Measurements from ENCODE around the gene PDZRN4. TPM values are rescaled to one million over a fixed set of nuclear protein-coding genes. Genes with fewer than 3 reads are reported as not detected.

The PDZRN4 gene
- total RNA-seq, 1 donor from 2014 or later: 0.75 TPM

- H3K9me3 ChIP-seq: no peaks in the 10 kb centered on the region
- no peak overlapping the region for H3K27ac ChIP-seq
- no peak overlapping the region for H3K4me3 ChIP-seq
- ATAC-seq (no peak), DNase-seq (no peak)
- no peak for TF ChIP-seq CTCF (IDR thresholded peaks at IDR 0.05)
- H3K27me3 ChIP-seq: no peaks in the 10 kb centered on the region
- H3K36me3 ChIP-seq: no peaks in the 10 kb centered on the region
- no peaks in the 10 kb centered on the region for H3K4me1 ChIP-seq
- intact Hi-C loops (cut with DNase I): no loop called here
Measured at GRCh38 chr12:41564816-41565215, 376.7 kb downstream of the PDZRN4 start.

- H3K27me3 ChIP-seq: no peaks in the 10 kb centered on the region
- no peak for ATAC-seq
- no peak overlapping the region for H3K27ac ChIP-seq
- intact Hi-C loops (cut with DNase I): no loop called here
- TF ChIP-seq CTCF (IDR thresholded peaks at IDR 0.05): no peak
- H3K4me1 ChIP-seq: no peaks in the 10 kb centered on the region
- H3K9me3 ChIP-seq: no peaks in the 10 kb centered on the region
- no peak overlapping the region for H3K4me3 ChIP-seq
- DNase-seq: no peak
- no peaks in the 10 kb centered on the region for H3K36me3 ChIP-seq
Measured at GRCh38 chr12:41566703-41567102, 378.6 kb downstream of the PDZRN4 start.

- ATAC-seq: no peak
- Histone ChIP-seq H3K4me3 (no peak overlapping the region), H3K27ac (no peak overlapping the region), H3K4me1 (no peaks in the 10 kb centered on the region), H3K27me3 (no peaks in the 10 kb centered on the region), H3K36me3 (no peaks in the 10 kb centered on the region), H3K9me3 (no peaks in the 10 kb centered on the region)
- intact Hi-C loops (cut with DNase I): no loop called here
- TF ChIP-seq CTCF (IDR thresholded peaks at IDR 0.05): no peak
- DNase-seq: no peak
Measured at GRCh38 chr12:41573445-41573844, 385.3 kb downstream of the PDZRN4 start.

GRCh38 chr12:41576925-41577324, 388.8 kb downstream of the PDZRN4 start:
- no peak overlapping the region for H3K4me3 ChIP-seq
- intact Hi-C loops (cut with DNase I): no loop called here
- H3K36me3 ChIP-seq: no peaks in the 10 kb centered on the region
- no peak overlapping the region for H3K27ac ChIP-seq
- no peaks in the 10 kb centered on the region for H3K27me3 ChIP-seq
- ATAC-seq (no peak), DNase-seq (no peak)
- no peaks in the 10 kb centered on the region for H3K4me1 ChIP-seq
- TF ChIP-seq CTCF (IDR thresholded peaks at IDR 0.05): no peak
- no peaks in the 10 kb centered on the region for H3K9me3 ChIP-seq

GRCh38 chr12:41577995-41578394, 389.9 kb downstream of the PDZRN4 start:
- intact Hi-C loops (cut with DNase I): no loop called here
- Histone ChIP-seq H3K4me3 (no peak overlapping the region), H3K9me3 (no peaks in the 10 kb centered on the region), H3K27ac (no peak overlapping the region), H3K27me3 (no peaks in the 10 kb centered on the region), H3K4me1 (no peaks in the 10 kb centered on the region), H3K36me3 (no peaks in the 10 kb centered on the region)
- DNase-seq: no peak
- ATAC-seq: no peak
- no peak for TF ChIP-seq CTCF (IDR thresholded peaks at IDR 0.05)

GRCh38 chr12:41585784-41586183, 397.7 kb downstream of the PDZRN4 start:
- ATAC-seq: no peak
- Histone ChIP-seq H3K9me3 (no peaks in the 10 kb centered on the region), H3K4me1 (no peaks in the 10 kb centered on the region), H3K27me3 (no peaks in the 10 kb centered on the region), H3K4me3 (no peak overlapping the region), H3K36me3 (no peaks in the 10 kb centered on the region), H3K27ac (no peak overlapping the region)
- no peak for DNase-seq
- intact Hi-C loops (cut with DNase I): no loop called here
- no peak for TF ChIP-seq CTCF (IDR thresholded peaks at IDR 0.05)
